OCI-LY3 (cell line): ENCODE measurements around the gene SEL1L.

Experiments
- H2AFZ ChIP-seq: fragments of 200-600, 300-600 bp; shearing (Covaris generic); 2 replicates; pipeline ENCODE4 v1.6.0; 2014; ENCODE audit warnings: antibody characterized with exemption, low read depth, low read length
- H3K27ac ChIP-seq: fragments of 200-600, 300-600 bp; sonication (generic); 2 replicates; pipeline ENCODE4 v1.5.1; 2014; ENCODE audit warnings: mild to moderate bottlenecking, low read length, moderate library complexity, mixed read lengths
- H3K27me3 ChIP-seq: fragments of 200-600, 300-600 bp; sonication (generic); 2 replicates; pipeline ENCODE4 v1.6.1; 2014; ENCODE audit warnings: low read depth, low read length, mixed read lengths
- H3K36me3 ChIP-seq: fragments of 200-600, 300-600 bp; sonication (generic); replicated peaks from 2 replicates; pipeline ENCODE3; 2014; ENCODE audit warnings: low read depth, low read length, mixed read lengths
- H3K4me1 ChIP-seq: fragments of 300-600, 200-600 bp; sonication (generic); 2 replicates; pipeline ENCODE4 v1.6.1; 2014; ENCODE audit warnings: low read length, mixed read lengths
- H3K4me2 ChIP-seq: fragments of 200-600, 300-600 bp; sonication (generic); 2 replicates; pipeline ENCODE4 v1.6.1; 2014; ENCODE audit warnings: low read length, mixed read lengths
- H3K4me3 ChIP-seq: fragments of 300-600, 200-600 bp; sonication (generic); 2 replicates; pipeline ENCODE4 v1.5.1; 2014; ENCODE audit warnings: antibody characterized with exemption, mild to moderate bottlenecking, low read length, moderate library complexity
- H3K79me2 ChIP-seq: fragments of 300-600, 200-600 bp; shearing (Covaris generic); 2 replicates; pipeline ENCODE4 v1.6.1; 2014; ENCODE audit warnings: mild to moderate bottlenecking, low read length, mixed read lengths
- H3K9ac ChIP-seq: fragments of 300-600, 200-600 bp; shearing (Covaris generic); 2 replicates; pipeline ENCODE4 v1.6.0; 2014; ENCODE audit warnings: mild to moderate bottlenecking, low read length, moderate library complexity
- H3K9me3 ChIP-seq: fragments of 200-600, 300-600 bp; shearing (Covaris generic); 2 replicates; pipeline ENCODE4 v1.6.1; 2014; ENCODE audit warnings: low read length, mixed read lengths; ENCODE audit not compliant: insufficient read depth
- H4K20me1 ChIP-seq: fragments of 200-600, 300-600 bp; sonication (generic); 2 replicates; pipeline ENCODE4 v1.6.1; 2016; ENCODE audit warnings: low read length, mixed read lengths; ENCODE audit not compliant: insufficient read depth
- EZH2phosphoT487 ChIP-seq: fragments of 200-600 bp; shearing (Covaris generic); IDR thresholded peaks from 2 replicates; pipeline ENCODE4 v1.6.1; 2018; ENCODE audit warnings: antibody characterized with exemption, mixed run types, low read depth
- TF ChIP-seq, protein P1 (sequence below): fragments of 200-600, 300-600 bp; sonication (generic); IDR thresholded peaks from 2 replicates; pipeline ENCODE4 v1.5.1; 2014; ENCODE audit warnings: antibody characterized with exemption, low read length, low read depth

SEL1L gene

GRCh38 chr14:81521356-81521755, 12.3 kb downstream of the SEL1L start:
- no peak overlapping the region for H3K4me3 ChIP-seq
- 0 out of 2 replicates have a peak, but pooled peaks cover 6% of the 10 kb centered on the region for H4K20me1 ChIP-seq
- no peak overlapping the region for H3K9ac ChIP-seq
- no peak overlapping the region for H2AFZ ChIP-seq
- H3K27ac ChIP-seq, result no peak overlapping the region
- H3K36me3 ChIP-seq, result peaks cover 59% of the 10 kb centered on the region
- no peaks in the 10 kb centered on the region for H3K27me3 ChIP-seq
- H3K4me2 ChIP-seq, result no peak overlapping the region
- peaks cover 29% of the 10 kb centered on the region for H3K79me2 ChIP-seq
- H3K4me1 ChIP-seq, result peaks cover 20% of the 10 kb centered on the region
- no peak for TF ChIP-seq EZH2phosphoT487
- TF ChIP-seq, protein P1, sequence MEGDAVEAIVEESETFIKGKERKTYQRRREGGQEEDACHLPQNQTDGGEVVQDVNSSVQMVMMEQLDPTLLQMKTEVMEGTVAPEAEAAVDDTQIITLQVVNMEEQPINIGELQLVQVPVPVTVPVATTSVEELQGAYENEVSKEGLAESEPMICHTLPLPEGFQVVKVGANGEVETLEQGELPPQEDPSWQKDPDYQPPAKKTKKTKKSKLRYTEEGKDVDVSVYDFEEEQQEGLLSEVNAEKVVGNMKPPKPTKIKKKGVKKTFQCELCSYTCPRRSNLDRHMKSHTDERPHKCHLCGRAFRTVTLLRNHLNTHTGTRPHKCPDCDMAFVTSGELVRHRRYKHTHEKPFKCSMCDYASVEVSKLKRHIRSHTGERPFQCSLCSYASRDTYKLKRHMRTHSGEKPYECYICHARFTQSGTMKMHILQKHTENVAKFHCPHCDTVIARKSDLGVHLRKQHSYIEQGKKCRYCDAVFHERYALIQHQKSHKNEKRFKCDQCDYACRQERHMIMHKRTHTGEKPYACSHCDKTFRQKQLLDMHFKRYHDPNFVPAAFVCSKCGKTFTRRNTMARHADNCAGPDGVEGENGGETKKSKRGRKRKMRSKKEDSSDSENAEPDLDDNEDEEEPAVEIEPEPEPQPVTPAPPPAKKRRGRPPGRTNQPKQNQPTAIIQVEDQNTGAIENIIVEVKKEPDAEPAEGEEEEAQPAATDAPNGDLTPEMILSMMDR, result no peak
- H3K9me3 ChIP-seq, result no peaks in the 10 kb centered on the region

- Histone ChIP-seq H3K79me2 (peaks cover 25% of the 10 kb centered on the region), H3K4me1 (peaks cover 20% of the 10 kb centered on the region), H3K9ac (peak overlapping the region; percentile 26; the same call in 1 of the 2 replicates), H3K27me3 (no peaks in the 10 kb centered on the region), H3K36me3 (peaks cover 51% of the 10 kb centered on the region), H3K4me3 (no peak overlapping the region), H3K9me3 (no peaks in the 10 kb centered on the region), H4K20me1 (0 out of 2 replicates have a peak, but pooled peaks cover 6% of the 10 kb centered on the region), H3K4me2 (peak overlapping the region; percentile 59), H2AFZ (no peak overlapping the region), H3K27ac (peak overlapping the region; percentile 82)
- TF ChIP-seq, protein P1, result no peak
- TF ChIP-seq EZH2phosphoT487, result no peak
Measured at GRCh38 chr14:81519200-81520011, 14.2 kb downstream of the SEL1L start.

DNA sequence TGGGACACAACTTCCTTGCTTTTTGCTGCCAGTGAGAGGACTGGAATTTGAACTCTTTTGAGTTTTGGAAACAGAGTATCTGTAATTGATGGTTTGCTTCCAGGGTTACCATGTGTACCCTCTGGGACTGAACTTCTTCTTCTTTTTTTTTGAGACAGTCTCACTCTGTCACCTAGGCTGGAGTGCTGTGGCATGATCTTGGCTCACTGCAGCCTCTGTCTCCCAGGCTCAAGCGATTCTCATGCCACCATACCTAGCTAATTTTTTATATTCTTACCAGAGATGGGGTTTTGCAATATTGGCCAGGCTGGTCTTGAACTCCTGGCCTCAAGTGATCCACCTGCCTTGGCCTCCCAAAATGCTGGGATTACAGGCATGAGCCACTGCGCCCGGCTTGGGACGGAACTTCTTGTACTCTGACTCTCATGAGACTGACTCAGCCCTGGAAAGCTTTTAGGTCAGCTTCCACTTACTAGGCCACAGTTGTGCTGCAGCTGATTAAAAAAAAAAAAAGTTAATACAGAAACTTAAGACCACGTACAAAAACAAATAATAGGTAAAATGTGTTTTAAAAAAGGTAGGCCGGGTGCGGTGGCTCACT, 15.8 kb downstream of the SEL1L start:
- Histone ChIP-seq H3K27ac (no peak overlapping the region), H3K36me3 (peaks cover 40% of the 10 kb centered on the region), H3K4me1 (peaks cover 20% of the 10 kb centered on the region), H4K20me1 (0 out of 2 replicates have a peak, but pooled peaks cover 6% of the 10 kb centered on the region), H3K27me3 (no peaks in the 10 kb centered on the region), H3K79me2 (peaks cover 19% of the 10 kb centered on the region), H3K4me2 (no peak overlapping the region), H2AFZ (no peak overlapping the region), H3K9ac (no peak overlapping the region), H3K9me3 (no peaks in the 10 kb centered on the region), H3K4me3 (no peak overlapping the region)
- no peak for TF ChIP-seq EZH2phosphoT487
- TF ChIP-seq, protein P1, result no peak
